Muscle of leg (tissue), 11 donors: ENCODE data around the gene ZBTB40. TPM values are rescaled to one million over a fixed set of nuclear protein-coding genes. Genes with fewer than 3 reads are reported as not detected.

Source experiments
- DNase-seq: peaks from one replicate; pipeline ENCODE4 v3.0.0; 2013
- H3K27ac ChIP-seq: one replicate; pipeline ENCODE4 v1.5.1; 2013; ENCODE audit warnings: mild to moderate bottlenecking, low read length, control low read depth
- H3K27me3 ChIP-seq: one replicate; pipeline ENCODE4 v1.6.1; 2013; ENCODE audit warnings: low read length; ENCODE audit not compliant: control insufficient read depth, insufficient read depth
- H3K36me3 ChIP-seq: one replicate; pipeline ENCODE4 v1.6.1; 2013; ENCODE audit warnings: low read length; ENCODE audit not compliant: control insufficient read depth, insufficient read depth
- H3K4me1 ChIP-seq: one replicate; pipeline ENCODE4 v1.6.1; 2013; ENCODE audit warnings: low read length; ENCODE audit not compliant: control insufficient read depth, insufficient read depth
- H3K4me3 ChIP-seq: one replicate; pipeline ENCODE4 v1.5.1; 2013; ENCODE audit warnings: low read length, control low read depth
- H3K9me3 ChIP-seq: replicated peaks from 2 replicates; pipeline ENCODE4 v1.6.1; 2013; ENCODE audit warnings: low read depth, low read length; ENCODE audit not compliant: control insufficient read depth
- WGBS: methylation state at CpG from one replicate; pipeline ENCODE4 v1.1.5; 2013; ENCODE audit warnings: missing lambda C conversion rate; ENCODE audit not compliant: insufficient coverage; 5-methylcytosine and 5-hydroxymethylcytosine counted together
- polyA plus RNA-seq, 8 donors: library from polyadenylated mRNA; unstranded; fragments of 120-200 nt; gene quantifications; one replicate each; pipeline versions ENCODE4 v1.2.1 to v1.2.3, GENCODE V29; 2013; ENCODE audit warnings: inconsistent platforms in 1 of 8, low replicate concordance in 1 of 8; ENCODE audit not compliant: insufficient read length in 8 of 8, insufficient read depth in 1 of 8
- total RNA-seq: library from RNA; stranded (reverse); fragments of 120-200 nt; gene quantifications from one replicate; pipeline ENCODE4 v1.2.4, GENCODE V29; 2013

ZBTB40 gene
- total and polyA plus RNA-seq, 9 donors, result 10.3 to 15.2 (median 11.6) TPM

GRCh38 chr1:22465015-22465565 lies 13.4 kb downstream of the ZBTB40 start:
- H3K27me3 ChIP-seq, result no peaks in the 10 kb centered on the region
- H3K4me1 ChIP-seq, result no peaks in the 10 kb centered on the region
- H3K4me3 ChIP-seq, result no peak overlapping the region
- peaks cover 9% of the 10 kb centered on the region for H3K9me3 ChIP-seq
- no peak overlapping the region for H3K27ac ChIP-seq
- H3K36me3 ChIP-seq, result no peaks in the 10 kb centered on the region
- DNase-seq, result no peak
- 75% methylated on average over 8 of the region's 9 CpGs for WGBS

- H3K4me1 ChIP-seq, result peaks cover 5% of the 10 kb centered on the region
- no peak for DNase-seq
These were observed 14.0 kb downstream of the ZBTB40 start for GRCh38 chr1:22465671-22466070.

DNA sequence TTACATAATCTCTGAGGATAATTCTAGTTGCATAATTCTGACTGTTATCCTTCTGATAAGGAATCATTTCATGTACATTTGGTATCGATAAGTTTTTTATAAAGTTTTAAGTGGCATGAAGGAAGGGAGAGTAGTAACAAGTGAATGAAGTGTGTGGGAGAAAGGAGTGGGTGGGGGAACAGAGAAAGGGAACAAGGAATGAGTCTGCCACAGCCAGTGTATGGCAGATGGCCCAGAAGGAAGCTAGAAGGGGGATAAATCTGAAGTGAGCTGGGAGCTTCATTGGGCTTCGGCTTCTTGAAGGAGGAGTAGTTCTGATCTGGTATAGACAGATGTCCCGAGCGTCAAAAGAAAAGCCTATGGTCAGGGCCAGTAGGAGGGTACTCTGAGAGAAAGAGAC lies 18.6 kb downstream of the ZBTB40 start:
- no peaks in the 10 kb centered on the region for H3K27me3 ChIP-seq
- no peaks in the 10 kb centered on the region for H3K36me3 ChIP-seq
- H3K4me3 ChIP-seq, result no peak overlapping the region
- DNase-seq, result no peak
- H3K4me1 ChIP-seq, result peaks cover 20% of the 10 kb centered on the region
- H3K9me3 ChIP-seq, result peaks cover 4% of the 10 kb centered on the region
- H3K27ac ChIP-seq, result no peak overlapping the region
- WGBS, result 79% methylated on average over 2 of the region's 4 CpGs

More at GRCh38 chr1:22465671-22466070, 14.0 kb downstream of the ZBTB40 start:
- no peak overlapping the region for H3K27ac ChIP-seq
- peaks cover 9% of the 10 kb centered on the region for H3K9me3 ChIP-seq
- H3K4me3 ChIP-seq, result no peak overlapping the region
- H3K36me3 ChIP-seq, result no peaks in the 10 kb centered on the region
- WGBS, result 78% methylated on average over 2 of the region's 2 CpGs
- H3K27me3 ChIP-seq, result no peaks in the 10 kb centered on the region

- no peaks in the 10 kb centered on the region for H3K9me3 ChIP-seq
- no peak overlapping the region for H3K4me3 ChIP-seq
- DNase-seq, result peak; percentile 67
- no peak overlapping the region for H3K27ac ChIP-seq
- H3K27me3 ChIP-seq, result no peaks in the 10 kb centered on the region
- no CpG with 5 or more reads among the region's 2 CpGs for WGBS
- no peaks in the 10 kb centered on the region for H3K36me3 ChIP-seq
- peaks cover 20% of the 10 kb centered on the region for H3K4me1 ChIP-seq
These were observed 19.4 kb downstream of the ZBTB40 start for GRCh38 chr1:22471078-22471477.

GRCh38 chr1:22471610-22472009 lies 20.0 kb downstream of the ZBTB40 start:
- DNase-seq, result peak; percentile 18
- Histone ChIP-seq H3K27ac (no peak overlapping the region), H3K4me1 (peaks cover 20% of the 10 kb centered on the region), H3K36me3 (no peaks in the 10 kb centered on the region), H3K4me3 (no peak overlapping the region), H3K9me3 (no peaks in the 10 kb centered on the region), H3K27me3 (no peaks in the 10 kb centered on the region)
- WGBS, result 61% methylated on average over 6 of the region's 7 CpGs

DNA sequence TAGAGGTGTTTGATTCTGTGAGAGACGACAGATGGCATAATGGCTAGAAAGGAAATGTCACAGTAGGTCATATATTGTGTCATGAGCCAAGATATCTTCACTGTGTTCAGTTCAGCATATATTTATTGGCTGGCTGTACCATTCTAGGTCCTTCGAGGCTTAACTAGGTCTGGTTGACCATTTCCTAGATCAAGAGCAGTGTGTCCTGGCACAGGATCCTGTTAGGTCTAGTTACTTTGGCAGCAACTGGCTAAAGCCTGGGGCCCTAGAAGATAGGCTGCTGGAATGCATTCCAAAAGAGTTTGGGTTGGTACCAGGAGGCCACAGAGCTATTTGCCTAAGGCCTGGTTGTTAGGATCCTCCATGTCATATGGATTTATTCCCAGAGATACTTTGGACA lies 20.9 kb downstream of the ZBTB40 start:
- Histone ChIP-seq H3K4me1 (peaks cover 20% of the 10 kb centered on the region), H3K9me3 (no peaks in the 10 kb centered on the region), H3K36me3 (no peaks in the 10 kb centered on the region), H3K4me3 (no peak overlapping the region), H3K27ac (no peak overlapping the region), H3K27me3 (no peaks in the 10 kb centered on the region)
- 75% methylated on average over 2 of the region's 2 CpGs for WGBS
- DNase-seq, result peak; percentile 9

DNA sequence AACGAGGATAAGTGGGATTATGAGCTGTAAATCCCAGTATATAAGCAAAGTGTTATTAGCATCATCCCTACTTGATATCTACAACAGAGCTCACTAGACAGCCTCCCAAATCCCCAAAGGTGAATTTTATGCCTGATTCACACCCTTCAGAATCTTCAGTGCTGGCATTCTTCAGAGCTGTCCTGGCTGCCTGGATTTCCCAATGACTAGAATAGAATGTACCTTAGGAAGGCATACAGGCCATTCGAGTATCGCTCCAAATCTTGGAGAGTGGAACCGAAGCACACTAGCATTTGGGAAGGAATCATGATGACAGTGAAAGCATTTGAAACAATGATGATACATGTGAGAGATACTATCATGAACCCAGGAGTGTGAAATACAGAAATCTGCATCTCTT lies 22.3 kb downstream of the ZBTB40 start:
- no peaks in the 10 kb centered on the region for H3K36me3 ChIP-seq
- DNase-seq, result no peak
- no CpG with 5 or more reads among the region's 4 CpGs for WGBS
- no peak overlapping the region for H3K4me3 ChIP-seq
- H3K27ac ChIP-seq, result no peak overlapping the region
- H3K4me1 ChIP-seq, result peaks cover 20% of the 10 kb centered on the region
- H3K9me3 ChIP-seq, result no peaks in the 10 kb centered on the region
- no peaks in the 10 kb centered on the region for H3K27me3 ChIP-seq

GRCh38 chr1:22476566-22476965 lies 24.9 kb downstream of the ZBTB40 start:
- H3K4me1 ChIP-seq, result peaks cover 10% of the 10 kb centered on the region
- no peaks in the 10 kb centered on the region for H3K36me3 ChIP-seq
- no peak for DNase-seq
- peaks cover 3% of the 10 kb centered on the region for H3K9me3 ChIP-seq
- no peak overlapping the region for H3K27ac ChIP-seq
- 53% methylated on average over 2 of the region's 5 CpGs for WGBS
- H3K4me3 ChIP-seq, result no peak overlapping the region
- no peaks in the 10 kb centered on the region for H3K27me3 ChIP-seq

- H3K27me3 ChIP-seq, result no peaks in the 10 kb centered on the region
- no peaks in the 10 kb centered on the region for H3K36me3 ChIP-seq
- peaks cover 14% of the 10 kb centered on the region for H3K9me3 ChIP-seq
- H3K27ac ChIP-seq, result no peak overlapping the region
- H3K4me3 ChIP-seq, result no peak overlapping the region
- DNase-seq, result no peak
- no CpG with 5 or more reads among the region's 2 CpGs for WGBS
- H3K4me1 ChIP-seq, result no peaks in the 10 kb centered on the region
These were observed 31.5 kb downstream of the ZBTB40 start for GRCh38 chr1:22483121-22483520.

GRCh38 chr1:22484706-22485345 lies 33.2 kb downstream of the ZBTB40 start:
- Histone ChIP-seq H3K27ac (no peak overlapping the region), H3K4me1 (no peaks in the 10 kb centered on the region), H3K9me3 (peaks cover 10% of the 10 kb centered on the region), H3K4me3 (no peak overlapping the region), H3K36me3 (peaks cover 1% of the 10 kb centered on the region), H3K27me3 (no peaks in the 10 kb centered on the region)
- DNase-seq, result no peak
- WGBS, result 100% methylated on average over 1 of the region's 2 CpGs
